ENCODE results near the gene STARD5.
"Not testable (repeated sequence)": the region's sequence is repeated elsewhere in the genome, so short reads cannot be mapped to it uniquely, and the experiment has no call there.

The STARD5 gene

GRCh38 chr15:81336568-81336967 is 12.6 kb upstream of the STARD5 start:
- no peak for FAIRE-seq

GRCh38 chr15:81335631-81336030 is 11.7 kb upstream of the STARD5 start:
- no peak for FAIRE-seq

DNA sequence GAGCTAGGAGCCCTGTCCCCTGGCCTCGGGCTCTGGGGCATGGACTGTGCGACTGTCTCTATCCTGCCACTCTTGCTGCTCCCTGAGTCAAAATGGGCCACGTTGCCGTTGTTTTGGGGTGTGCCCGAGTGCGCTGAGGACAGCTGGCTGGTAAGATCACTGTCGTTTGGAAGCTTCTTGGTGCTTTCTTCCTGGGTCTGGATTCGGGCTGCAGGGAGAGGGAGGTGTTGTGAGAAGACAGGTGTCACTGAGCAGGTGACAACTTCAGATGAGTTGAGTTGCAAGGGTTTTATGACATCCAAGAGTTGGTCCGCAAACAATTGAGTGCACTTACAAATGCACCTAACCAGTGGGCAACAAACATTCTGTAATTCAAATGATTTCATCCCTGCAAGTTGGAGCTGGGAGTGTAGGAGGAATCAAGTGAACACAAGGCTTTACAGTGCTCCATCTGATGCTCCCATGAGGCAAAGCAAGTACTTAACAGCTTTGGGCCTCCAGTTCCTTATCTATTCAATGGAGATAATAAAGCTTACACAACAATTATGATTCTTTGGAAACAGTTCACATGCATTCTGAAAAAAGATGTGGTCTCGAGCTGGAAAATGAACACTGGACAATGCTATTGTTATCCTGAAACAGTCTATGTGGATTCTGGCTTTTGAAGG is 11.0 kb upstream of the STARD5 start:
- FAIRE-seq: no peak

DNA sequence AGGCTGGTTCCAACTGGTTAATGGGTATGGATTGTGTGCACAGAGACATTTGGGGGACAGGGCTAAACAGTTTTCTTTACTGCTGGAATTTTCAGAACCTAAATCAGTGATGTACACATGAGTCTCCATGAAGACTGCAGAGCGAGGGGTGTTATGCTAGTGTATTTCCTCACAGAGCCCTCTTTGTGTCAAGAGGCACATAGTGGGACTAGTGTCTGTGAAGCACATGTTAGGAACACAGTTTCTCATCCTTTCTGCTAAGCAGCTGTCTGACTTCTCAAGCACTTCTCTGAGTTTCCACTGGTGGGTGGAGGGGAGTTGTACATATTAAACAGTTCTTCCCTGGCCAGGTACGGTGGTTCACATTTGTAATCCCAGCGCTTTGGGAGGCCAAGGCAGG is 9.4 kb upstream of the STARD5 start:
- FAIRE-seq: no peak

GRCh38 chr15:81332326-81332725 is 8.4 kb upstream of the STARD5 start:
- FAIRE-seq: no peak

- FAIRE-seq: no peak
These were observed 7.7 kb upstream of the STARD5 start for GRCh38 chr15:81331600-81331999.

- not testable (repeated sequence) for FAIRE-seq
These were observed 7.2 kb upstream of the STARD5 start for GRCh38 chr15:81331141-81331540.

GRCh38 chr15:81330366-81331090 is 6.6 kb upstream of the STARD5 start:
- no peak for FAIRE-seq

DNA sequence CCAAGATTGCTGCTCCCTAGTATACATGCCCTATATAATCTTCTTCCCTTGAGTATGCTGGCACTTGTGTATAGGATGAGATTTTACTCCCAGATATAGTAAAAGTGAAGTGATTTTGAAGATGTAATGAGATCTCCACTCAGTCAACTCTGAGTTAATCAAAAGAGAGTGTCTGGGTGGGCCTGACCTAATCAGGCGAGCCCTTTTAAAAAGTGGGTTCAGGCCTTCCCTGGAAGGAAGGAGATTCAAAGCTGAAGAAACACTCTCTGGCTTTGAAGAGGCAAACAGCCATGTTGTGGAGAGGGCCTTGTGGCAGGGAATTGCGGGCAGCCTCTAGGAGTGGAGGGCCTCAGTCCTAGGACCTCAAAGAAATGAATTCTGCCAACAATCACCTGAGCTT is 5.5 kb upstream of the STARD5 start:
- no peak for FAIRE-seq

DNA sequence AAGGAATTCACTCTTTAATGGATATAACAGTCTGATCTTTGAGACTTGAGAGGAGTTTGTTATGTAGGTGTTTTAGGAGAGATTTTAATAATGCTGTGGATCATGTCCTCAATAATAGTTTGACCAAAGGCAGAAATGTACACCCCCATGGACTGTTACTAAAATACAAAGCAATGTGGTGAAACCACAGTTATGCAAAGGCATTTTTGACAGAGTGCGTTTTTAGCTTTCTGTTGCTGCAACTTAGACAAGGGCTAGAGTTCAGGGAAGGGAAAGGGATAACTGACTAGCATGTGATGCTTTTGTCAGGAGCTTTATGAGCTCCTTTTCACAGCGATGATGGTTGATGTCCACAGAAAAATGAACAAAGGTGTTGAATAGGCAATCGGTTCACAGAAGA is 3.6 kb upstream of the STARD5 start:
- no peak for FAIRE-seq

GRCh38 chr15:81326466-81327212 is 2.7 kb upstream of the STARD5 start:
- FAIRE-seq: no peak

- no peak for FAIRE-seq
These were observed 390 bp downstream of the STARD5 start for GRCh38 chr15:81323559-81323943.

DNA sequence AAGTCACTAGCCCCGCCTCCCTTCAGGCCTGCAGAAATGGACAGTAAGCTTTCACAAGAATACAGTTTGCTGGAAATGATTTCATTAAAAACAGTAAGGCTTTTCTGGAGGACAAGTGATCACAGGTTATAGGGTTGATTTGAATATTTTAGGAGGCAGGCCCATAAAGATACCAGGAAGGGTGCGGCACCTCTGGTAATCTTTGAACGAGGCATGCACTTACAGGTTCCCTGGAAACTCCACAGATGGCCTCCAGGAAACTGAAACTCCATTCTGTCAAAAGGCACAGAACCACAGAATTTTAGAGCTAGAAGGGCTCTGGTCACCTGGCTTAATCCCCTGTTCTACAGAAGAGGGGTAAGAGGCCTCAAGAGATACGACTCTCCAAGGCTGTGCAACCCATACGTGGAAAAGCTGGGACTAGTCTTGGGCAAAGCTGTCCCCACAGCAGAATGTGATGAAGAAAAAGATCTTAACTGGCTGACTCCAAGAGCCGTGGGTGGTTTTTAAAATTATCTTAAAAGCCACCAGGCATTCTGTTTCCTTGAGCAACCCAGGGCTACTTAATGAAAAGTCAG is 1.2 kb downstream of the STARD5 start:
- FAIRE-seq: no peak

DNA sequence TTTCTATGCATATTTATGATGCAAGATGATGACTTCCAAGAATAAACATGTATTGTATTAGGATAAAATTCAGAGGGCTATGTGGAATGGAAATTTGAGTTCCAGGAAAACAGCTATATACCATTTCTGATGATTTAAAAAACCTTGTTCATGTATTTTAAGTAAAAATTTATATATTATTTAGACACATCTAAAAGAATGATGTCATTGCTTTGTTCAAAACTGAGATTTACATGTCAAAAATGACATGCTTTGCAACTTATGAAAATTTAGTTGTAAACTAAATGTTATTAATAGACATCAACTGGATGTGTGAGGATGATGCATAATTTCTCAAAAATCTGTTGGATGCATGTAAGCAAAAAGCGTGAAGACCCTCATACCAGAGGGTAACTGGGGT is 2.3 kb downstream of the STARD5 start:
- no peak for FAIRE-seq

GRCh38 chr15:81317642-81318017 is 6.3 kb downstream of the STARD5 start:
- FAIRE-seq: no peak

GRCh38 chr15:81316267-81316666 is 7.7 kb downstream of the STARD5 start:
- no peak for FAIRE-seq

GRCh38 chr15:81315452-81316175 is 8.3 kb downstream of the STARD5 start:
- FAIRE-seq: no peak

GRCh38 chr15:81314378-81314777 is 9.6 kb downstream of the STARD5 start:
- FAIRE-seq: no peak

GRCh38 chr15:81313686-81314085 is 10.3 kb downstream of the STARD5 start:
- no peak for FAIRE-seq

- no peak for FAIRE-seq
These were observed 11.0 kb downstream of the STARD5 start for GRCh38 chr15:81312790-81313543.

DNA sequence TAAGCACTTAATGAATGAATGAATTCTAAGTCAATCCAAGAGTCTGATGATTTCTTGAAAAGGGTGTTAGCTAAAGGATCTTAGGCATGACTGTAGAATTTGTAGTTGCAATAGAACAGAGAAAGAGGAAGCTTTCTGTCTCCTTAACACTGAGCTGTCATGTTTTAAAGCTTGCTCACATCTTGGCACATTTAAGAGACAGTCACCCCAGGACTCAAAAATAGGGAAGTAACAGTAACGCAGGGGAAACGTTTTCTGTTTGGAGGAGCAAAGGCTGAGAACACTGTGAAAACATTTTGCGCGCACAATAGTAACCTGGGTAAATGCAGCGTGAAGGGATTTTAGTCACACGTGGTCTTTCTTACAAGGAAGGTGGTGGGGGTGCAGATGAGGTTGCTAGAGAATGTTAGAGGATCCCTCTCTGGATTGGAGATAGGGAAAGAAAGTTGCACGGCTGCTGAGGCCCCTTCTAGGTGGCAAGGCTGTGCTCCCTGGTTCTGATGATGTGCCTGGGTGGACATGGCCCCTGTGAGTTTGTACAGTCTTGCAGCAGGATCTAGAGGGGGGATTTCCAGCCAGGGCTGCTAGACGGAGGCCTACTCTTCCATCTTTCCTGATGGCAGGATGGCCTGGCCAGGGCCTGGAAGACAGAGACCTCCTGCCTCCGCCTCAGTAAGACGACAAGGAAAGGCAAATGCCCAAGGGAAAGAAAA is 12.0 kb downstream of the STARD5 start:
- no peak for FAIRE-seq

- no peak for FAIRE-seq
These were observed 13.5 kb downstream of the STARD5 start for GRCh38 chr15:81310480-81310879.

Measured in TTC549 (cell line).